ENCODE data around the gene RHOF. TPM values are rescaled to one million over a fixed set of nuclear protein-coding genes. Genes with fewer than 3 reads are reported as not detected.
"Not testable (repeated sequence)": the region's sequence is repeated elsewhere in the genome, so short reads cannot be mapped to it uniquely, and the experiment has no call there.

The RHOF gene
- total RNA-seq, 1 donor from 2014 or later = 5.1 TPM

- no peak for DNase-seq
Measured at GRCh38 chr12:121773011-121773777, 20.3 kb downstream of the RHOF start.

DNA sequence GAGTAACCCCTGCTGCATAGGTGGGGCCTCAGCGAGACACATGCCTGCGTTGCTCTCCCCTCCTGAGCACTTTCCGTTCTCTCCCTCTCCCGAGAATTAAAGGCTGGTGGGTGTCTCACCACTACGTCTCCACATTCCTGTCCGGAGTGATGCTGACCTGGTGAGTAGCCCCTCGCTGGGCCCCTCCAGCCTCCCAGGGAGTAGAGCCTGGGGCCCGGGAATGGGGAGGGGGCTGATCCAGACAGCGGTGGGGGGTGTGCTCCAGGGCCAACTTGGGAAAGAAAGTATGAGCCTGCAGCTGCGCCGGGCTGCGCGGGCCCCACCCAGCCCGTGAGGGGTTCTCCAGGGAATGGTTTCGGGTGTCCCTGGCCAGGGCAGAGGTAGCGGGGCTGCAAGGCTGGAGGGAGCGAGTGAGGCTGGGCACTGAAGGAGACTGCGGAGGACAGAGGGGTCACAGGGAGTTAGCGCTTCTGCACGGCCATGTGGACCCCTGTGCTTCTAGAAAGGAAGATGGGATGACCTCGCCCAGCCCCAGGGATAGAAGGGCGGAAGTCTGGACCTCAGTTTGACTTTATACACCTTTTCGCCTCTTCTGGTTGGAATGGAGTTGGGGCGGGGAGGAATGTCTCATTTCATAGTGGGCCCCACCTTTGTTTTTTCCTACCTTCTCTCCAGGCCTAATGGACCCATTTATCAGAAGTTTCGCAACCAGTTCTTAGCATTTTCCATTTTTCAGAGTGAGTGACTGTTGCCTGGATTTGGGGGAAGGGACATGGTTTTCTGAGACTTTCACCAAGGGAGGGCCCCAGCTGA lies 22.5 kb downstream of the RHOF start:
- no peak for DNase-seq

- no peak for DNase-seq
Measured at GRCh38 chr12:121770388-121770787, 23.1 kb downstream of the RHOF start.

DNA sequence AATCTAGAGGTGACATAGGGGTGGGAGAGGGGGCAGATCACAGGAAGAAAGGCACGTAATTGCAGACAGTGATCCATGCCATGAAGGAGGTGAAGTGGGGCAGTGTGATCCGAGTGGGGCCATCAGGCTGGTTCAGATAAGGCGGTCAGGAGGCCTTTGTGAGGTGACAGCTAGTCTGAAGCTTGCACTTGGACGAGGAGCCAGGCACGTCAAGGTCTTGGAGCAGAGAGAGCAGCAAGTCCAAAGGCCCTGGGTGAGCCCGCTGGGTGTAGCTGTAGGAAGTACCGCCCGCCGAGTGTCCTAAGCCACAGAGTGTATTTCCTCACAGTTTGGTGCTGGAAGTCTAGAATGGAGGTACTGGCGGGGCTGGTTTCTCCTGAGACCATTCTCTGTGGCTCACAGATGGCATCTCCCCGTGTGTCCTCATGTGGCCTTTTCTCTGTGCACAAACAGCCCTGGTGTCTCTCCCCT lies 23.6 kb downstream of the RHOF start:
- no peak for DNase-seq

DNA sequence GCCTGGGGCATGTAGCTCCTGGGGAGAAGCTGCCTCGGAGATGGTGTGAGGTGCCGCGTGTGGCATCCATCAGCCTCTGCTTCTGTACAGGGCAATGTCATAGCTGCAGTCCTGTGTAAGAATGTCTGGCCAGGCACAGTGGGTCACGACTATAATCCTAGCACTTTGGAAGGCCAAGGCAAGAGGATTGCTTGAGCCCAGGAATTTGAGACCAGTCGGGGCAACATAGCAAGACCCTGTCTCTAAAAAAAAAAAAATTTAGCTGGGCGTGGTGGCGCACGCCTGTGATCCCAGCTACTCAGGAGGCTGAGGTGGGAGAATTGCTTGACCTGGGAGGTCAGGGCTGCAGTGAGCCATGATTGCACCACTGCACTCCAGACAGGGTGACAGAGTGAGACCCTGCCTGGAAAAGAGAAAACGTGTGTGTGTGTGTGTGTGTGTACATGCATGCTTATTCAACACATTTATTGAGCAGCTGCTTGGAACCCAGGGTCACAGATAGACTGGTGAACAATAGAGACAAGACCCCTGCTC lies 24.1 kb downstream of the RHOF start:
- no peak for DNase-seq

- peak; percentile 45 for DNase-seq
Measured at GRCh38 chr12:121767525-121768016, 25.9 kb downstream of the RHOF start.

DNA sequence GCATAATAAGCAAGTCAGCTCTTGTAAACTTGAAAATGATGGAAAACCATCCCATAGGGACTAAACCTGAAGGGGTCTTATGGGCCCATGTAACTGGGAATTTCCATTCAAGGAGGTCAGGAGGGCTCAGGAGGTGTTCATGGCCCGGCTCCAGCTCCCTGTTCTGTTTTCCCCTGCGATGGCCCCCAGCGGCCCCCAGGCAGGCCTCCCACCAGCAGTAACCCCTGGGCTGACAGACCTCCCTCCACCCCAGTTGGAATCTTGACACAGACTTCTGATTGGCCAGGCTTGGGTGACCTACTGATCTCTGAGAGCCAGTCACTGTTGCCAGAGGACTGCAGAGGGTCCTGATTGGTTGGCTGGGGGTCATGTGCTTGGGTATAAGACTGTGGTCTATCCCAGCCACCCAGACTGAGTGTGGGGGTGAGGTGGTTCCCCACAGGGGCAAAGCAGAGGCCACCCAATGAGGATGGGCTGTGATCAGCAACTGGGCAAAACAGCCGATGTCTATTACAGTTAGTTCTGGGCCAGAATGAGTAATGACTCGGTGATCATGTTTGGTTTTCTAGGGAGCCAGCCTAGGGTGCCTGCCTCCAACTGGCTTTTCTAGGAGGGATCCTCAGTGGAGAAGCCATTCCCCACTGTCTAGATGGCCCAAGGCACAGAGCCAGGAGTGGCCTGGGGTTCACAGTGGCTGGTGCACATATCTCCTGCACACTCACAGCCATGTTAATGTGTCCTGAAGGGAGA lies 27.0 kb downstream of the RHOF start:
- DNase-seq = no peak

GRCh38 chr12:121765573-121765972 lies 27.9 kb downstream of the RHOF start:
- DNase-seq = peak; percentile 30

DNA sequence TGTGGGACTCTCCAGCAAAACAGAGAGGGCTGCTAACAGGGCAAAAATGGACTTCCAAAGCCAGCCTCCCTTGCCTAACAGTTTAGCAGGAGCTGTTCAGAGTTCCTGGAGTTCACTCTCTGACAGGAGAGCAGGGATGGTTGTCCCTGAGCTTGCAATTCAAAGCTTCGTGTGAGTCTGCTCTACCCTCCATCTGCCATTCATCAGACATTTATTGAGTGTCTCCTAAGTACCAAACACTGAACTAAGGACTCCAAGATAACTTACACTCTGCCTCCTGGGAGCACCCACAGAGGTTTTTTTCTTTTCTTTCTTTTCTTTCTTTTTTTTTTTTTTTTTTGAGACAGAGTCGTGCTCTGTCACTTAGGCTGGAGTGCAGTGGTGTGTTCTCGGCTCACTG lies 28.7 kb downstream of the RHOF start:
- no peak for DNase-seq

DNA sequence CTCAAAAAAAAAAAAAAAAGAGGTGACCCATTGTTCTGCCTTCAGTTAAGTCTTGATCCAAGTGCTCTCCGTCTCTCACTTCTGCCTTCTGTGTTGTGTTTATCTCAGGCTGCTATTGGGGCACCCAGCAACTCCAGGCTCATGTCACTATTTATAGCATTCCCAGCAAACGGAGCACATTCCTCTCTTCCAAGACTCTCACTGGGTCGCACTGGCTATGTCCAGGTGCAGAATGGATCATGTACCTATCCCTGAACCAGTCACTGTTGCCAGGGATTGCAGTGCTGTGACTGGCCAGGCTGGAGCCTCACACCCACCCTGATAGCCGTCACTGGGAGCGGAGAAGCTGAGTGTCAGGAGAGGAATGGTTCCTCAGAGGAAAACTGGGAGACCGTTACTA lies 31.2 kb downstream of the RHOF start:
- DNase-seq = no peak

GRCh38 chr12:121758536-121758935 lies 35.0 kb downstream of the RHOF start:
- not testable (repeated sequence) for DNase-seq

GRCh38 chr12:121755591-121755990 lies 37.9 kb downstream of the RHOF start:
- no peak for DNase-seq

GRCh38 chr12:121754836-121755235 lies 38.7 kb downstream of the RHOF start:
- DNase-seq = no peak

DNA sequence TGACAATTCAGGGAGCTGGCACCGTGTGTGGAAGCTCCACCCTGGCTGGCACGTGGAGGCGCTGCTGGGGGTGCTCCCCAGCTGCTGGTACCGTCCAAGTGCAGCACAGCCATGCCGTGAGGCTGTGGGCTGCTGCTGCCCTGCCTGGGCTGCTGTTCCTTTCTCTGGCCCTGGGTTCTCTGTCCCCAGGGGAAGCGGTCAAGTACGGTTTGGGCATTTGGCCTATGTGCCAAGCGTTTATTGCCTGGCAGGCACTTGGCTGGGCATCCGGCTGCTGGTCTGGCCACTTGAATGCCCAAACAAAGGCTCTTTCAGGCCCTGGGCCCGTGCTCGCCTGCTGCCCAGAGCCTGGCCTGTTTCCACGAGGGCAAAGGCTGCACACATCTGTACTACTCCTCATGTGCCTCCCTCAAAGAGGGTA lies 39.6 kb downstream of the RHOF start:
- DNase-seq = no peak

GRCh38 chr12:121751749-121752351 lies 41.6 kb downstream of the RHOF start:
- DNase-seq = no peak

GRCh38 chr12:121751034-121751433 lies 42.5 kb downstream of the RHOF start:
- no peak for DNase-seq

DNA sequence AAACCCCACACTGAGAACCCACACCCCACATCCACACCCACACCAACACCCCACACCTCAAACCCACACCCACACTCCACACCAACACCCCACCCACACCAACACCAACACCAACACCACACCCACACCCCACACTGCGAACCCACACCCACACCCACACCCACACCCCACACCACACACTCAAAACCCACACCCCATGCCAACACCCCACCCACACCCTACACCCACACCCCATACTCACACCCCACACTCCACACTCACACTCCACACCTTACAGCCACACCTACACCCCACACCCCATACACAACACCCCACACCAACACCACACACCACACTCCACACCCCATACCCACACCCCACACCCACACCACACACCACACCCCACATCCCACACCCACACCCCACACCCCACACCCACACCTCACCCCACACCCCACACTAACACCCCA lies 43.0 kb downstream of the RHOF start:
- no peak for DNase-seq

DNA sequence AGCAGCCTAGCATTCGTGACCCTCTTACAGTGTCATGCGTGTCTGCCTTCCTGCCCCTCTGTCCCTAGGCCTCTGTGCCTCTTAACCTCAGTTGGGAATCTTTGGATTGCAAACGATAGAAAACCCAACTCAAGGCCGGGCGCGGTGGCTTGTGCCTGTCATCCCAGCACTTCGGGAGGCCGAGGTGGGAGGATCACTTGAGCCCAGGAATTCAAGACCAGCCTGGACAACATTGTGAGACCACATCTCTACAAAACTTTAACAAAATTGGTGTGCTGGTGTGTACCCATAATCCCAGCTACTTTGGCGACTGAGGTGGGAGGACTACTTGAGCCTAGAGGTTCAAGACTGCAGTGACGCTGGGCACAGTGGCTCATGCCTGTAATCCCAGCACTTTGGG lies 44.2 kb downstream of the RHOF start:
- DNase-seq = no peak

DNA sequence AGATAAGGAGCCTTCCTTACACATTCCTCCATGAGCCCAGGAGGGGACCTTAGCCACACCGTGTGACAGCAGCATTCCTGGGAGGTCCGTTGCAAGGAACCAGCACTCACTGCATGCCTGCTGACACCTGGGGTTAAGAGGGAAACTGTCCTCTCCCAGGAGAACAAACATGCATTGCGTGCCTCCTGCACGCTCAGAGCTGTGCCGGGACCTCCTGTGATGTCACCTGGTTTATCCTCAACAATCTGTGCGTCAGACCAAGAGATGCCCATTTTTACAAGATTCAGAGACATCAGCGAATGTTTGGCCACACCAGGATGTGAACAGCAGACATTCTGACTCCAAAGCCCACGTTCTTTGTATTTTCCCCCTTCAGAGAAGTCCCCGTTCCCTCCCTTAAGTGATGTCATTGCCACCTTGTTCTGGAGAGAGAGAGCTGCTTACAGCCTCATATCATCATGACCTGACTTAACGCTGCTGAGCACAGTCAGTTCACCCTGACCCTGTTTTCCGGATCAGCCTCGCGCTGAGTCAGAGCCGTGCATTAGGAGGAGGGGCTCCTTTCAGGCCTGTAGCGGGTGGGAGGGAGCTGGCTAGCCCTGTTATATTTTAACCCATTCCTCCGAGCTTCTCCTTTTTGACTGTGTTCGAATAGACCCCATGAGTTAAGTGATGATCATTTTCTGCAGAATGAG lies 44.8 kb downstream of the RHOF start:
- no peak for DNase-seq

- DNase-seq = no peak
Measured at GRCh38 chr12:121748218-121748570, 45.3 kb downstream of the RHOF start.

DNA sequence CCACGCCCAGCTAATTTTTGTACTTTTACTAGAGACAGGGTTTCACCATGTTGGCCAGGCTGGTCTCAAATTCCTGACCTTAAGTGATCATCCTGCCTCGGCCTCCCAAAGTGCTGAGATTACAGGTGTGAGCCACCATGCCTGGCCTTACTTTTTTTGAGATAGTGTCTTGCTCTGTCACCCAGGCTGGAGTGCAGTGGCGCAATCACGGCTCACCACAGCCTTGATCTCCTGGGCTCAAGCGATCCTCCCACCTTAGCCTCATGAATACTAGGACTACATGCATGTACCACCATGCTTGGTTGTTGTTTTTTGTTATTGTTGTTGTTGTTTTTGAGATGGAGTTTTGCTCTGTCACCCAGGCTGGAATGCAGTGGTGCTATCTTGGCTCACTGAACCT lies 47.9 kb downstream of the RHOF start:
- not testable (repeated sequence) for DNase-seq

All from skin of body (tissue), 2 donors.